Measurements from ENCODE around the gene SLC8A2.

The SLC8A2 gene

GRCh38 chr19:47456721-47457474 is 14.8 kb downstream of the SLC8A2 start:
- DNase-seq, result no peak

- no peak for DNase-seq
These were observed 21.2 kb downstream of the SLC8A2 start for GRCh38 chr19:47450478-47450877.

DNA sequence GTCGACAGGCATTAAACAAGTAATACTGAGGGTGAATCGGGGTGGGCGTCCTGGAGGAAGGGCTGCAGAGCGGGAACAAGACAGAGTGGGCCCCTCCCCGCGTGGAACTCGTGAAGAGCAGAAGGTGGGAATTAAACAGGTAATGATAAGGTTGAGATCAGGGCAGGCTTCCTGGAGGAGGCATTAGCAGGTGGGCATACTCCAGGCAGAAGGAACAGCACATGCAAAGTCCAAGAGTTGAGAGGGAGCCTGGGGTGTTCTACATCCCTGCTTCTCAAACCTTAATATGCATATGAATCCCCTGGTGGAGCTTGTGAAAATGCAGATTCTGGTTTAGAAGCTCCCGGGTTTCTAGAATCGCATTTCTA is 23.3 kb downstream of the SLC8A2 start:
- DNase-seq, result no peak

GRCh38 chr19:47447470-47448359 is 24.0 kb downstream of the SLC8A2 start:
- no peak for DNase-seq

DNA sequence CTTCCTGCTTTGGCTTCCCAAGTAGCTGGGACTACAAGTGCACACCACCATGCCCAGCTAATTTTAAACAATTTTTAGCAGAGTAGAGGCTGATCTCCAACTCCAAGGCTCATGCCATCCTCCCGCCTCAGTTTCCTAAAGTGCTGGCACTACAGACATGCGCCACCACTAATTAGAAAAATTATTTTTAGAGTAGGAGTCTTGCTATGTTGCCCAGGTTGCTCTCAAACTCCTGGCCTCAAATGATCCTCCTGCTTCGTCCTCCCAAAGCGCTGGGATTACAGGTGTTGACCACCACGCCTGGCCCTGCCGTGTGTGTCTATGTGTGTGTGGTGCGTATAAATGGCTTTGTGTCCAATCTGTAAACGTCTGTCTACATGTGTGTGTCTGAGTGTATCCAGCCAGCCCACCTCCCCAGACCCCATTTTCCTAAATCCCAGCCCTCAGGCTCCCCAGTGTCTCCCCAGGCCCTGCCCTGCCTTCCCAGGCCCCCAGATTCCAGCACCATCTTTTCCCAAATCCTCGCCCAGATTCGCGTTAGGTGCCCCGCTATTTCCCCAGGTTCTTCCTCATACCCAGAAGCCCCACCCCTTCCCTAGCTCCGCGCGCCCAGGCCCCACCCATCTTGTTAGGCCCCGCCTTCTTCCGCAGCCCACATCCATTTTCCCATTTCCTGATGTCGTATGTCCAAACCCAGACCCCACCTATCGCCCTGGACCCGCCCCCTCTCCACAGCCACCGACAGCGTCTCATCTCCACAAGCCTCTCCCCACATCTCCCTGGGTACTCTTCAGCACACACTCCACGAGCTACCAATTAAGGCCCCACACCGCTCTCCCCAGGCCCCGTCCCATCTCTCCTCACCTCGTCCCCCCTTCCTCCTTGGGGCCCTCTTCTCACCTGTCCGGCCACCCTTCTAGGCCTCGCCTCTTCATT is 24.9 kb downstream of the SLC8A2 start:
- DNase-seq, result no peak

DNA sequence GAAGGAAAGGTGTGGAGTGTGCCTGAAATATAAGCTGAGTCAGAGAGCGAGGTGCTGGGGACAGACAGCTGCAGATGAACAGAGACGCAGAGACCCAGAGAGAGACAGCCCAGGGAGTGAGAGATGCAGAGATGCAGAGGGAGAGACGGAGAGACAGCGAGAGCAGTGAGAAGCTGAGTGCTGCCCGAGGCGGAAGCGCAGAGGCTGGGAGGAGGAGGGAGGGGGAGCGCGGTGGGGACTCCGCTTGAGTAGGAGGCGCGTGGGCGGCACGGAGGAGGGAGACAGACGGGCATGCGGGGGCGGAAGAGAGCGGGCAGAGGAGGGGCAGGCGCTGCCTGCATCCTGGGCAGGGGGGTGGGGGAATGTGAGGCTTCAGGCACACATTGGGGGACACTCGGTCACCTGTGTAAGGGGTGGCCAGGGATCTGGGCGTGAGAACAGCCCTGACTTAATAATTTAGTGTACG is 25.7 kb downstream of the SLC8A2 start:
- peak; percentile 27 for DNase-seq

- DNase-seq, result no peak
These were observed 26.2 kb downstream of the SLC8A2 start for GRCh38 chr19:47445527-47445926.

- DNase-seq, result no peak
These were observed 27.3 kb downstream of the SLC8A2 start for GRCh38 chr19:47444388-47444821.

DNA sequence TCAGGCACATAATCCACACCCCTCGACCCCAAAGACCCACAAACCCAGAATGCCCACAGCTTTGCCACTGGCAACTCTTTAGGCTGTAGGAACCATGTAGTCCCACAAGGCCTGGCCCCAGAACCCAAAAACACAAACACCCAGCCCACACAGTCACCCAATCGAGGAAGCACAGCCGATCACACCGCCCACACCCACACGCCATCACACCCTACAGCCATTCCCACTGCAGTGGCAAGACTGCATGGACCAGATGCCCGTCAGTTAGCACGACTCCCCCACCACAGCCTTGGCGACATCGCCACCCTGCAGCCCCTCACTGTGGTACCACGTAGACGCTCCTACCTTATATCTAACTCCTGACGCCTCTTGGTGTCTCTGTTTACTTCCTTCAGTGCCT is 28.4 kb downstream of the SLC8A2 start:
- no peak for DNase-seq

GRCh38 chr19:47438793-47439220 is 32.9 kb downstream of the SLC8A2 start:
- DNase-seq, result no peak

- no peak for DNase-seq
These were observed 34.2 kb downstream of the SLC8A2 start for GRCh38 chr19:47437500-47437899.

GRCh38 chr19:47436712-47437401 is 34.8 kb downstream of the SLC8A2 start:
- DNase-seq, result peak; percentile 66

DNA sequence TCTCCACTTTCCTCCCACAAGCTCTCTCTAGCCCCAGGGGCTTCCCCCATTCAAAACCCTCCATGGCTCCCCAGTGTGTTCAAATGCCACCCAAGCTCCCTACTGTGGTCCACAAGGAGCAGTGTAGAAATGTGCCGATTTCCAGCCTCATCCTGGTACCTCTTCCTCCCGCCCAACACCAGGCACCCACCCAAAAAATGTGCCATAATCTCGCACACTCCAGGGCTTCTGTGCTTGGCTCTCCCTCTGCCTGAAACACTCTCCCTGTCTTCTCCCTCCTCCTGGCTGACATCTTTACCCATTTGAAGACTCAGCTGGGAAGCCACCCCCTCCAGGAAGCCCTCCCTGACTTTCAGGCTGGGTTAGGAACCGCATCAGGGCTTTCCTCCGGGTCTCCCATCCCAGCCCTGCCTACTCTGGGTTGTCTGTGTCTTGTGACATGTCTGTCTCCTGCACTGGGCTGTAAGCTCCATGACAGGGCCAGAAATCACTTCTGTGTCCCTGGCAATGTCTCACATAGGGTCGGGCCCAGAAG is 35.7 kb downstream of the SLC8A2 start:
- no peak for DNase-seq

DNA sequence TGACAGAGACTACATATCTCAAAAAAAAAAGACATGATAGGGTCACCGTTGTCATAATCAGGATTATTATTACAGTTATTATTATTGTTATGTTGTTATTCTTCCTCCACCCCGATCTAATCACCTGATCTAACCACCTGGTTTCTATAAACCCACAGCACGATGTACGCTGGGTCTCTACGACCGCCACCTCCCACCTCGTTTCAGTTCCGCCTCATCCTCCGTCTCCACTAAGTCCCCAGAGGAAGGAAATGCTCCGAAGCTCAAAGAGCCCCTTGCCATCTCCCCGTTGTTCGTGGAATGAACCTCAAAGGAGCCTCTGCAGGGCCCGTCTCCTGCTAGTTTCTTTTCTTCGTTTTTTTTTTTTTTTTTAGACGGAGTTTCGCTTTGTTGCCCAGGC is 36.5 kb downstream of the SLC8A2 start:
- DNase-seq, result no peak

DNA sequence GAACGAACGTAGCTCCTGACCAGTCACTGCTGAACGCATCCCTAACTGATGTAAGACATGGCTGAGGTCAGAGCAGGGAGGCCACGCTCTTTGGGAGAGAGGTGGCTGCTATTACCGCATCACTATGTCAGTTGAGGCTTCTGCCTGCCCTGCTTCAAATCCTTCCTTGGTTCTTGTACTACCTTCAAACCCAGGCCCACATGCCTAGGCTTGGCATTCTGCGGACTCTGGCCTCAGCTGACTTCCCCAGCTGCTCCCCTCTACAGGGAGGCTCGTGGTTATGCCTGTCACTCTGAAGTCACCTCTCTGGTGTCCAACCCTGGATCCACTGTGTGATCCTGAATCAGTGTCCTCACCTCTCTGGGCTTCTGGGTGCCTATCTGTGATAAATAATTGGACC is 37.6 kb downstream of the SLC8A2 start:
- no peak for DNase-seq

DNA sequence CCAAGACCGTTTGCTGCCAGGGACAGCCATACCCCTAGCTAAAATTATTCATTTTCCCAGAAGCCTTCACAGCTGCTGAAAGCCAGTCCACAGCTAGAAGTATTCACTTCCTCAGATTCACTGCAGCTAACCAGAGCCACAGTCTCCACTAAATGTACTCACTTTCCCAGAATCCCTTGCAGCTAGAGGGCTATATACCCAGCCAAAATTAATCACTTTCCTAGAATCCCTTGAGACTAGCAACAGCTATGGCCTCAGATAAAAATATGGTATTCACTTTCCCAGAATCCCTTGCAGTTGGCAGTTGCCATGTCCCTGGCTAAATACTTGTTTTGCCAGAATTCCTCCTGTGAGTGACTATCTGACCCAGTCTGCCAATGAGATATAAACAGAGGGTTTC is 38.6 kb downstream of the SLC8A2 start:
- no peak for DNase-seq

GRCh38 chr19:47432499-47432898 is 39.2 kb downstream of the SLC8A2 start:
- no peak for DNase-seq

DNA sequence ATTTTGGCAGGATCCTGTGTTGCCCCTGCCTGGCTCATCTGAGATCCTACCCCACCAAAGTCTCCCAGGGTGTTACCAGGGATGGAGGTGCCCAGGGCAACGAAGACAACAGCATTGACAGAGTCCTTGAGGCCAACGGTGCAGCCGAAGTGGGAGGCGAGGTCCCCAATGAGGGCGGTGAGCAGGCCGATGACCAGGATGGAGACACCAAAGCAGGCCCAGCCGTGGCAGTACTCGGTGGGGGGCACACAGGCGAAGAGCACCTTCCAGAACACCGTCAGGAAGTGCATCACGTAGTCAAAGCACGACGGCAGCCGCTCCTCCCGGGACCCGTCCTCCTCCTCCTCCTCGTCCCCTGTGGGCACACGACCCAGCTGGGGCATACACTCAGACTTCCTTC is 39.6 kb downstream of the SLC8A2 start:
- DNase-seq, result no peak

- DNase-seq, result no peak
These were observed 41.5 kb downstream of the SLC8A2 start for GRCh38 chr19:47430041-47430802.

DNA sequence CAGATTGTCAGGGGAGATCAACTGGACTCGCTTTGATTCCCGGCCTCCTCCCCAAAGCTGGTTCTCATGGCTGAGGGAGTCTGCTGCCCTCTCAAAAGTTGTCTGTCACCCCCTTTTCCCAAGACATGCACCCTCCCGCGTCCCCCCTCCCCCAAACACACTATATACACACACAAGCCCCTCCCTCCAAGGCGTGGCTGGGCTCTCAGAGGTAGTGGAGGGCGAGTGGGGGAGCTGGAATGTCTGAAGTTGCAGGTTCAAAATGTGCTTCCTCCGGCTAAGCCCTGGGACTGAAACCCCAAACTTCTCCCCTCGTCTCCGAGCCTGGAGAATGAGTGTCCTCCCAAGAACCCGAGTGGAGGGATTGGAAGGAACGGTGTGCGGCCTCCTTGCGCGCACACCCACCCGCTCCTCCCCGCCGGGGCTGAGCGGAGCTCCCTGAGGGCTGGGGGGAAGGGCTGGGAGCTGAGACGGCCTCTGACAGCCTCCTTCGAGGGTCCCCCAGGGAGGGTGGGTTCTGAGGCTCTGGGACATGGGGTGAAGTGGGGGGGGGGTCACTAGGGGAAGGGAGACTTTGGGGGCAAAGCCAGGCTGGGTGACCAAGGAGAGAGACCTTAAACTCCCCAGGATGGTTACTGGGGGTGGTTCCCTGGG is 42.4 kb downstream of the SLC8A2 start:
- DNase-seq, result no peak

Data from NCI-H510A treated with DMSO at 0.1 percent for 48 hours (cell line).